ENCODE results near the gene CYB561D2.

CYB561D2 gene

GRCh38 chr3:50389414-50389767, 38.7 kb downstream of the CYB561D2 start:
- TF ChIP-seq CTCF (conservative IDR thresholded peaks at IDR 0.05; ENCODE audit: control insufficient read depth, insufficient read depth, low read depth, low read length): no peak
- no peak for DNase-seq (ENCODE audit: low read depth)
- H3K4me3 ChIP-seq (ENCODE audit: control insufficient read depth, low read depth, low read length): no peak overlapping the region

GRCh38 chr3:50390508-50391224, 40.0 kb downstream of the CYB561D2 start:
- no peak for DNase-seq (ENCODE audit: low read depth)
- no peak for TF ChIP-seq CTCF (conservative IDR thresholded peaks at IDR 0.05; ENCODE audit: control insufficient read depth, insufficient read depth, low read depth, low read length)
- no peak overlapping the region for H3K4me3 ChIP-seq (ENCODE audit: control insufficient read depth, low read depth, low read length)

- TF ChIP-seq CTCF (conservative IDR thresholded peaks at IDR 0.05; ENCODE audit: control insufficient read depth, insufficient read depth, low read depth, low read length): no peak
- no peak for DNase-seq (ENCODE audit: low read depth)
- no peak overlapping the region for H3K4me3 ChIP-seq (ENCODE audit: control insufficient read depth, low read depth, low read length)
Observed at GRCh38 chr3:50392101-50392715, 41.5 kb downstream of the CYB561D2 start.

- DNase-seq (ENCODE audit: low read depth): no peak
- no peak for TF ChIP-seq CTCF (conservative IDR thresholded peaks at IDR 0.05; ENCODE audit: control insufficient read depth, insufficient read depth, low read depth, low read length)
- H3K4me3 ChIP-seq (ENCODE audit: control insufficient read depth, low read depth, low read length): no peak overlapping the region
Observed at GRCh38 chr3:50393061-50393460, 42.4 kb downstream of the CYB561D2 start.

GRCh38 chr3:50395070-50395860, 44.6 kb downstream of the CYB561D2 start:
- no peak for TF ChIP-seq CTCF (conservative IDR thresholded peaks at IDR 0.05; ENCODE audit: control insufficient read depth, insufficient read depth, low read depth, low read length)
- no peak overlapping the region for H3K4me3 ChIP-seq (ENCODE audit: control insufficient read depth, low read depth, low read length)
- no peak for DNase-seq (ENCODE audit: low read depth)

GRCh38 chr3:50396502-50396901, 45.8 kb downstream of the CYB561D2 start:
- H3K4me3 ChIP-seq (ENCODE audit: control insufficient read depth, low read depth, low read length): no peak overlapping the region
- no peak for DNase-seq (ENCODE audit: low read depth)
- TF ChIP-seq CTCF (conservative IDR thresholded peaks at IDR 0.05; ENCODE audit: control insufficient read depth, insufficient read depth, low read depth, low read length): no peak

Data from fibroblast of mammary gland (primary cell).